C4-2B (cell line): Measurements from ENCODE around the gene ISM2.

Source experiments
- H3K27ac ChIP-seq: fragments of 450-650 bp; 2 replicates; pipeline ENCODE4 v1.5.1; 2017
- ZFX ChIP-seq: fragments of 450-650 bp; IDR thresholded peaks from 2 replicates; pipeline ENCODE4 v1.6.1; 2017
- TF ChIP-seq, protein P1 (sequence below): fragments of 450-650 bp; conservative IDR thresholded peaks from 2 replicates; pipeline ENCODE4 v1.5.1; 2017; ENCODE audit warnings: mild to moderate bottlenecking

The ISM2 gene

DNA sequence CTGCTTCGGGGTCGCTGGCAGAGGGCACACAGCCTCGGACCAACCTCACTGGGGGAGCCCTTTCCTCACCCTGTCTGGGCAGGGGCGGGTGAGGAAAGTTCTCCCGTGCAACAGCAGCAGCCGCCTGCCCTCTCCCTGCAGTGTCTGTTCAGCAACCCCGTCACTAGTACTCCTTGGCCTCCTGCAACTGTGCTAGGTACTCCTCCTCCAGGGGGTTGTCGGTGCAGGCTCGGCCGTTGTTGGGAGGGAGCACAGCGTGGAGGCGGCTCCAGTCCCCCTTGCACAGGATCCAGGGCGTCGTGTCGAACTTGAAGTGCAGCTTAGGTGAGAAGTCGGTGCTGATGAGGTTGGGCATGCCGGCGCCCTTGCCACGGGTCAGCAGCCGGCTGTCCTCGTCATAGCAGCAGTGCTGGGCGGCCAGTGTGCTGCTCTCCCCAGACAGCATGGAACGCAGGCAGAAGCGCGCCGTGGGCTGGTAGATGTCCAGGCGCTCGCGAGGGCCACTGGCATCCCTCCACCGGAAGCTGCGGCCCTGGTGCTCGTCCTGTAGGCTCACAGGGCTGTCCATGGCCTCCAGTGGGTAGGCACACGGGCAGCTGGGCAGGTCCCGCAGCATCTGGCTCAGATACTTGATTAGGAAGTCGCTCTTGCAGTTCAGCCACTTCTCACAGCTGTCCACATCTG, 23.0 kb downstream of the ISM2 start:
- no peak overlapping the region for H3K27ac ChIP-seq
- TF ChIP-seq ZFX: no peak
- TF ChIP-seq, protein P1, sequence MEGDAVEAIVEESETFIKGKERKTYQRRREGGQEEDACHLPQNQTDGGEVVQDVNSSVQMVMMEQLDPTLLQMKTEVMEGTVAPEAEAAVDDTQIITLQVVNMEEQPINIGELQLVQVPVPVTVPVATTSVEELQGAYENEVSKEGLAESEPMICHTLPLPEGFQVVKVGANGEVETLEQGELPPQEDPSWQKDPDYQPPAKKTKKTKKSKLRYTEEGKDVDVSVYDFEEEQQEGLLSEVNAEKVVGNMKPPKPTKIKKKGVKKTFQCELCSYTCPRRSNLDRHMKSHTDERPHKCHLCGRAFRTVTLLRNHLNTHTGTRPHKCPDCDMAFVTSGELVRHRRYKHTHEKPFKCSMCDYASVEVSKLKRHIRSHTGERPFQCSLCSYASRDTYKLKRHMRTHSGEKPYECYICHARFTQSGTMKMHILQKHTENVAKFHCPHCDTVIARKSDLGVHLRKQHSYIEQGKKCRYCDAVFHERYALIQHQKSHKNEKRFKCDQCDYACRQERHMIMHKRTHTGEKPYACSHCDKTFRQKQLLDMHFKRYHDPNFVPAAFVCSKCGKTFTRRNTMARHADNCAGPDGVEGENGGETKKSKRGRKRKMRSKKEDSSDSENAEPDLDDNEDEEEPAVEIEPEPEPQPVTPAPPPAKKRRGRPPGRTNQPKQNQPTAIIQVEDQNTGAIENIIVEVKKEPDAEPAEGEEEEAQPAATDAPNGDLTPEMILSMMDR: no peak

DNA sequence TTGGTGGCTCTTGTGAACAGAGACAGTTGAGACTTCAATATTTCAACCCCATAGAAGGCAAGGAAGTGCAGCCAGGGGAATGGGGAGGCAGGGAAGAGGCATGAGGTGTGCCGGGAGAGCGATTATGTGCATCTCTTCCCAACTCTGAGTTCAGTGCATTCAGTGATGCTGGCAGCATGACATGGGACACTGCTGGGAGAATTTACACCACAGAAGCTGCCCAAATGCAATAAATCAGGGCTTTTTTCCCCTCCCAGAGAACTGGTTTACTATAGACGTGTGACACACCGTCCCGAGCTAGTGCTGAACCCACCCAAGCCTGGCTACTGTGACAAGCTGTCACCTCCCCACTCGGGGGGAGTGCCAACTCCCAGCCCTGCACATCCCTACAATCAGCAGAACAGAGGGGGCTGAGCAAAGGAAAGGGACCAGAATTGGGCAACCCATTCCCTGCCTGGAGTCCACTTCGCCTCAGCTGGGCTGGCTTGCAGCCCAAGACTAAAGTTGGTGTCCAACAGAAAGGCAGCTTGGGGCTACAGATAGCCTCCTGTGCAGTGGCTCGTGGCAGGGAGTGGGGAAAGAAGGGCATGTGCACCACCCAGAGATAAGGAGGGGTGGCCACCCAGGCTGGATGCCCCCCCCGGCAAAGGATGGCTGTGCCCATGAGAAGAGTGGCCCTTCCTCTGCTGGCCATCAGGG, 24.0 kb downstream of the ISM2 start:
- TF ChIP-seq ZFX: no peak
- TF ChIP-seq, protein P1: no peak
- no peak overlapping the region for H3K27ac ChIP-seq

DNA sequence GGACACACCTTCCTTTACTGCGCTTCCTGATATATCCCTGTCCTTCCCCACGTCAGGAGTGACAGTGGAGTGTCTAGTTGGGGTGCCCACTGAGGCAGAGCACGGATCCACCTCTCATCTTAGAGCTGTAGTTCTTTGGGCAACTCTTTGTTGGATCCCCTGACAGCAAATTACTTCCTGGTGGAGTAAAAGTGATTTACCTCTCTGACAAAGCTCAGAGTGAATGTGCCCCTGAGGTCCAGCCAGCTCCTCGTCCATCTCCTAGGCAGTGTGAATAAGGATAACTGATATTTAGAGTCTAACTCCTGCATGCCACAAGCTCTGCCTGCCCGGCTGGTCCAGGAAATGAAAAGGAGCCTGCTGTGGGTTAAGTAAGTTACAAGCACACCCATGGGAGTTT, 24.7 kb downstream of the ISM2 start:
- no peak overlapping the region for H3K27ac ChIP-seq
- TF ChIP-seq, protein P1: no peak
- TF ChIP-seq ZFX: no peak

DNA sequence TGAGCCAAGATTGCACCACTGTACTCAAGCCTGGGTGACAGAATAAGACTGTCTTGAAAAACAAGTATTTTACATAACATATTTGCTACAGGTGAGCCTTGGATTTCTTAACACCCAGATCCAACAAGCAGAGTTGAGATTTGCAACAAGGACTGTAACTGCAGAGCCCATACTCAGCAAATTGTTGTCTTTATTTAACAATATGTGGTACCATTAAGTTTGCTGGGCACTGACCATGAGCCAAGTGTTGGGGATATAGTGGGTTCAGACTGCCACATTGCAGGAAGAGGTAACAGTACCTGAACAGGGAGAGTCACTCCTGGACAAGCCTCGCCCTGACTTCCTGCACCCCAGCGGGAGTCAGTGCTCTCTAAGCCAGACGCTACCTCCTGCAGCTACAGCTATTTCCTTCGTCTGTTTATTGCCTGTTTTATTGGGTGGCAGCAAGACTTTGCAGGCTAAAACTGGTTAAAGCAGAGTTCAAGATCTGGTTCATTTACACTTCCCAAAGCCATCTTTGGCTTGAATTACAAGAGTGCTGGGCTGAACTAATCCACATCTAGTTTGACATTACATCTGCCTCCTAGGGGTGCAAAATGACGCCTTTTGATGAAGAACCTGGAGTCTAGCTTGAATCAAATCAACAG, 28.3 kb downstream of the ISM2 start:
- H3K27ac ChIP-seq: no peak overlapping the region
- TF ChIP-seq, protein P1: no peak
- no peak for TF ChIP-seq ZFX

DNA sequence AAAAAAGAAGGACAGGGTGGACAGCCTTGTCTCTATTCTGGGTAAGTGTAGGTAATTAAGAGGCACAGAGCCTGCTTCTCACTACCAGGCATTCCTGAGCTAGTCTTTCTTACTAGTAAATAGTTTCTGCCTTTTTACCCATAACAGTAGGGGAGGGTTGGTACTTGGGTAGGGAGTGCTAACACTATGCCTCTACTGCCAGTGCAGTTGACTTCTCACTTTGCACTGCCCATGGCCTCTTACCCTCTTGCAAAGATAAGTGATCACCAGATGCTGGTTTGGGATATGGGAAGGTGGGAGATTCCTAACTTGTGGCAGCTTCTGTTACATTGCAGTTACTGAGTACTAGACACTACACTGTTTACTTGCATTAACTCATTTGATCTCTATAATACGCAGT, 29.1 kb downstream of the ISM2 start:
- TF ChIP-seq ZFX: no peak
- TF ChIP-seq, protein P1: no peak
- no peak overlapping the region for H3K27ac ChIP-seq

DNA sequence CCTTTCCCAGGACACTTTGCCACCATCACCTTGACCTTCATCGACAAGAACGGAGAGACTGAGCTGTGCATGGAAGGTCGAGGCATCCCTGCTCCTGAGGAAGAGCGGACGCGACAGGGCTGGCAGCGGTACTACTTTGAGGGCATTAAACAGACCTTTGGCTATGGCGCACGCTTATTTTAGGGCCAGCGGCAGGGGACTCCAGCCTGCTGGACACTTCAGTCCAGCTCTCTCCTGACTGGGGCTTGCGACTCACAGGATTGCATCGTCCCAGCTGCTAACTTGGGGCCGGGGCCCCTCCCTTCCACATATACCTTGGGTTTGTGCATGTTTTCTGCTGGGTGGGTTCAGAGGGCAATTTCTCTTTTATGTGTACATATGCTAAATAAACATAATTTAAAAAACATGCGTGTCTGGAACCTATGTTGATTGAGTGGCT, 29.5 kb downstream of the ISM2 start:
- TF ChIP-seq ZFX: no peak
- TF ChIP-seq, protein P1: no peak
- no peak overlapping the region for H3K27ac ChIP-seq

DNA sequence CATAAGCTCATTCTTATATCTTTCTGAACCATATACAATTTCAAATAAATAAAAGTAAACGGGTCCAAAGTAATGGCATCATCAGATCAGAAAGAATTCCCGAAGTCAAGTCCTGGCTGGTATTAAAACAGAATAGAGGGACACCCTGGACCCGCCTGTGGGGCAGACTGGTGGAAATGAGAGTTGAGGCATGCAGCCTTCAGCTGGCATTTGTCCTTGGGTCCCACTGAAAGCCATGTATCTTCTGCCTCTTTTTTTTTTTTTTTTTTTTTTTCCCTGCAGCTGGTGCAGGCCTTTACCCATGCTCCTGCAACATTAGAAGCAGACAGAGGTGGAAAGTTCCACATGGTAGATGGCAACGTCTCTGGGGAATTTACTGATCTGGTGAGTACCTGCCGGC, 30.8 kb downstream of the ISM2 start:
- H3K27ac ChIP-seq: no peak overlapping the region
- TF ChIP-seq ZFX: no peak
- TF ChIP-seq, protein P1: no peak
